Tongue (tissue), 2 donors: Measurements from ENCODE around the gene COBLL1. TPM values are rescaled to one million over a fixed set of nuclear protein-coding genes. Genes with fewer than 3 reads are reported as not detected.
A peak's percentile ranks its signal among the peaks of the same experiment; 100 is the strongest.

Source experiments
- DNase-seq: peaks from one replicate; pipeline ENCODE4 v3.0.0-alpha.2; 2015
- total RNA-seq: library from RNA; depleted of rRNA; stranded (reverse); fragments of >200 nt; gene quantifications from one replicate; pipeline ENCODE4 v1.2.3, GENCODE V29; 2014

Gene COBLL1
- total RNA-seq, 1 donor from 2014 or later, result 27.1 TPM

DNA sequence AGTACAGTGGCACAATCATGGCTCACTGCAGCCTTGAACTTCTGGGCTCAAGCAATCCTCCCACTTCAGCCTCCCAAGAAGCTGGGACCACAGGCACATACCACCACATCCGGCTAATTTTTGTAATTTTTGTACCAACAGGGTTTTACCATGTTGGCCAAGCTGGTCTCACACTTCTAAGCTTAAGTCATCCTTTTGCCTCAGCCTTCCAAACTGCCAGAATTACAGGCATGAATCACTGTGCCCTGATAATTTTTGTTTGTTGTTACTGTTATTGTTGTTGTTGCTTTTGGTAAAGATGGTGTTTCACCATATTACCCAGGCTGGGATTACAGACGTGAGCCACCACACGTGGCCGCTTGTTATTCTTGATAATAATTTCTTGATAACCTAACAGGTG lies 10.5 kb upstream of the COBLL1 start:
- DNase-seq, result no peak

- no peak for DNase-seq
Measured at GRCh38 chr2:164850235-164850634, 8.6 kb upstream of the COBLL1 start.

- no peak for DNase-seq
Measured at GRCh38 chr2:164849506-164849905, 7.9 kb upstream of the COBLL1 start.

DNA sequence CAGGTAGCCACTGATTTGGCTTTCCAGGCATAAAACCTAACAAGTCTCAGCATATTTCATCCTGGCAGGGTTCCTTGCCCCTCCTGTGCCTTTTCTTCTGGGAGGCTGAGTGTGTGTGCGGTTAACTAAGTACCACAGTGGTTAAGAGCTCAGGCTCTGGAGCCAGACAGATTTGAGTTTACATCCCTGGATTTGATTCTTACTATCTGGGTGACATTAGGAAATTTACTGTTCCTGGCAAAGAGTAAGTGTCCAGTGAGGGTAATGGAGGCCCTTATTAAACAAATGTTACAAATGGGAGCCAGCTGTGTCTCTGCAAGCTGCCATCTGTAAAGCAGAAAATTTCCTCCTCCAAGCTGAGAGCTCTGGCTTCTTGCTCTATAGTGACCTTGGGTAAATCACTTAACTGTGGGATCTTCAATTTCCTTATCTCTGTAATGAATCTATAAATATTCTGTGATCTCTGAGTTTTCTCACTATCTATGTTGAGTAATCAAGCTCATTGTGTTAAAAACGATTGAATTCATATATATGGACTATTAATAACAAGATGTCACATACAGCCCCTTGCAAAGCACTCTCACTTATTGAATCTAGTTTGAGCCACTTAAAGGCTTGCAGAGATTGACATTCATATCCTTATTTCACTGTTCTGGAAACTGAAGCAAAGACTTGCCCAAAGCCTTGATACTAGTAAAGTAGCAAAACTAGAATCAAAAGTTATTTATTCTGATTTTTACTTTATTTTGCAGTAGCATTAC lies 6.5 kb upstream of the COBLL1 start:
- DNase-seq, result no peak

DNA sequence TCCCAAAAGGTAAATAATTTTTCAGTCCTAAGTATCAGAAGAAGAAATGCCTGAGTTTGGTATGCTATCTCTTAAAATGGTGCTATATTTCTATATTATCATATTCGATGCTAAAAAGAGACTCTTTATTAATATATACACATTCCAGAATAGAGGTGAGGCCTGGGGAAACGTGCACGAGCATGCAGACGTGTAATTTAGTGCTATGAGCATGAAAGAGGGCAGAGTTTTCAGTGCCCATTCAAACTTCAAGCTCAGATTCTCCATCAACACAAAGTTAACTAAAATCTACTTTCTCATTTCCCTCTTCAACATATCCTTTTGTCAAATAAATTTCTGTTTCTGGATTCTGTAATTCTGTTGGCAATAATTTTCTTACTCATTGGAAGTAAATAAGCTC lies 5.7 kb upstream of the COBLL1 start:
- no peak for DNase-seq

- no peak for DNase-seq
Measured at GRCh38 chr2:164846276-164846675, 4.7 kb upstream of the COBLL1 start.

- no peak for DNase-seq
Measured at GRCh38 chr2:164843346-164843911, 1.8 kb upstream of the COBLL1 start.

- DNase-seq, result no peak
Measured at GRCh38 chr2:164842624-164842966, 972 bp upstream of the COBLL1 start.

GRCh38 chr2:164840930-164841718 lies 499 bp downstream of the COBLL1 start:
- DNase-seq, result peak; percentile 82

DNA sequence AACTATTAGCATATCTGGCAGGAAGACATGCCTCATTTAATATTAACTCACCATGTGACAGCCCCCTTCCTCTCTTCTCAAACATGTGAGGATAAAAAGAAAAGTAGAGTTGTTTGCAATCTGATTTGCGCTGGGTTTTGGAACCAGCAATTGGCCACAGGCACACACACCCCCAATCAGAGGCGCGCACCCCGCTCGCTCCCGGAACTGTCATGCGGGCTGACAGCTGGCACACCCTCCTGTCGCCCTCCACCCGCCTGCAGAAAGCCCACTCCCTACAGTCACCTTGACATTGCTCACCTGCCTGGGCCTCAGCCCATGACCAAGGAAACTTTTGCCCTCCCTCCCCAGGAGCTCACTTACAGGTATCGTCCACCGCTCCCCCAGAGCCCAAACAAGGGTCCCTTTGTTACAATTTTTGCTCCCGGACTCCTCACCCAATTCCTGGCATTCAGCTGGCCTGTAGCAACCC lies 1.1 kb downstream of the COBLL1 start:
- peak; percentile 48 for DNase-seq

- DNase-seq, result peak; percentile 48
Measured at GRCh38 chr2:164839914-164840457, 1.6 kb downstream of the COBLL1 start.

GRCh38 chr2:164837807-164838206 lies 3.8 kb downstream of the COBLL1 start:
- DNase-seq, result no peak

DNA sequence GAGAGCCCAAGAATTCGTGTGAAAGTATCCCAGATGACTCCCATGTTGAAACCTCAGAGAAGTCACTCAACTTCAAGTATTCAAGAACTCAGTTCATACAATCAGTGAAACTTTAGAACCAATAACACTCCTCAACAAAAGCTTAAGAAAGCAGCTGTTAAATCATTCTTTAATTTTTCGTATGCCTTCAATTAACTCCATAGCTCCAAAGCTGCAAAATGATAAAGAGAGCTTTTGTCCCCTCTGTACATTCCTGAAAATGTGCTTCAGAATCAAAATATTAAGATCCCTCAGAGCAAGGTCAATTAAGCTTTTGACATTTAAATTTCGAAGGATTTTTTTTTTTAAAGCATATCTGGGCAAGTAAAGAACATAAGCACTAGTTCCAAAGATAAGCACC lies 4.7 kb downstream of the COBLL1 start:
- DNase-seq, result no peak

DNA sequence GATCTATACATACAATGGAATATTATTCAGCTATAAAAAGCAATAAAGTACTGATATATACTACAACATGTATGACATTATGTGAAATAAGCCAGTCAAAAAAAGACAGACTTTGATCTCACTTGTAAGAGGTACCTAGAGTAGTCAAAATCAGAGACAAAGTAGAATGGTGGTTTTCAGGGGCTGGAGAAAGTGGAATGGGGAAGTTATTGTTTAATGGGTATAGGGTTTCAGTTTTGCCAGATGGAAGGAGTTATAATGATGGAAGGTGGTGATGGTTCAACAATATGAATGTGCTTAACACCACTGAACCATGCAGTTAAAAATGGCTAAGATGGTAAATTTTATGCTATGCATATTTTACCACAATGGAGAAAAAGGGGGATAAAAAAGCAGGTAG lies 6.3 kb downstream of the COBLL1 start:
- no peak for DNase-seq

DNA sequence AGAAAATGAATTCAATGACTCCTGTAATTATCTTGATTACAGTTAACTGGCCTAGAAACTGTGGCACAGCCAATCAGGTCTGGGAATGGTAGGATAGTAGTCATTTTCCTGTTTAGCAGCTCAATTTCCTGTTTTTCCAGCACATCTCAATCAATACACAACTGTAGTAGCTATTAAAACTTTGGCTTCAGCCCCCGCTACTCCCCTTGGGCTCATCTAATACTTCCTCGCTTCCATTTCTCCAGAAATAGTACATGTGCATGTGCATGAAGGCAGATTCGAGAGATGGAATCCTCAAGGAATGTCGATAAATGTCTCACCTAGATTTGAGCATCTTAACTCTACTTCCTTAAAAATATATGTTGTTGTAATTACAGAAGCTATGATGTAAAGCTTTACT lies 9.7 kb downstream of the COBLL1 start:
- no peak for DNase-seq

DNA sequence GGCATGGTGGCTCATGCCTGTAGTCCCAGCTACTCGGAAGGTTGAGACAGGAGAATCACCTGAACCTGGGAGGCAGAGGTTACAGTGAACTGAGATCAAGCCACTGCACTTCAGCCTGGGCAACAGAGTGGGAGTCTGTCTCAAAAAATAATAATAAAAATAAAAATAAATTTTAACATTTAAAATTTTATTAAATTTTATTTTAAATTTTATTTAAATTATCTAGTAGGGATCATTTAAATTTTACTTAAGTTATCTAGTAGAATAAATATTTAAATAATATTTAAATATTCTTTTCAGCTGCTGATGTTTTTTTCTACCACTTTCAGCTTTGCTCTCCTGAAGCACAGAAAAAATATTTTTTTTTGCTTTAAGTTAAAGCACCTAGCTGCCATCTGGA lies 10.4 kb downstream of the COBLL1 start:
- DNase-seq, result no peak

- peak; percentile 66 for DNase-seq
Measured at GRCh38 chr2:164826293-164827243, 15.1 kb downstream of the COBLL1 start.

DNA sequence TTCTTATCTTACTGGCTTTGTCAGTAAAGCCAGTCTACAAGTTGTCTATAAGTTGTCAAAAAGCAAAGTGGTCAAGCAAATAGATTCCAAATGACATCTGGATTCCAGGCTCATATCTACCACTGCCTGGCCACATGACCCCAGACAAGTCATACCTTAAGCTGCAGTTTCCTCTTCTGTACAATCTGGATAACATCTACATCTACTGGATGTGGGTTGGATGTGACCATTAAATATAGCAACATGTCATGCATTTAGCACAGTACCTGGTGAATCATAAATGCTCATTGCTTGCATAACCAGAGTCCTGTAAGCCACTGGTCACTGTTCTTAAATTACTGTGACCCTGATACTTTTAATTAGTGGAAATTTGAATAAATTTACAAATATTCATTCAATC lies 16.8 kb downstream of the COBLL1 start:
- DNase-seq, result no peak

- no peak for DNase-seq
Measured at GRCh38 chr2:164823126-164823525, 18.5 kb downstream of the COBLL1 start.

- no peak for DNase-seq
Measured at GRCh38 chr2:164821338-164821737, 20.3 kb downstream of the COBLL1 start.

DNA sequence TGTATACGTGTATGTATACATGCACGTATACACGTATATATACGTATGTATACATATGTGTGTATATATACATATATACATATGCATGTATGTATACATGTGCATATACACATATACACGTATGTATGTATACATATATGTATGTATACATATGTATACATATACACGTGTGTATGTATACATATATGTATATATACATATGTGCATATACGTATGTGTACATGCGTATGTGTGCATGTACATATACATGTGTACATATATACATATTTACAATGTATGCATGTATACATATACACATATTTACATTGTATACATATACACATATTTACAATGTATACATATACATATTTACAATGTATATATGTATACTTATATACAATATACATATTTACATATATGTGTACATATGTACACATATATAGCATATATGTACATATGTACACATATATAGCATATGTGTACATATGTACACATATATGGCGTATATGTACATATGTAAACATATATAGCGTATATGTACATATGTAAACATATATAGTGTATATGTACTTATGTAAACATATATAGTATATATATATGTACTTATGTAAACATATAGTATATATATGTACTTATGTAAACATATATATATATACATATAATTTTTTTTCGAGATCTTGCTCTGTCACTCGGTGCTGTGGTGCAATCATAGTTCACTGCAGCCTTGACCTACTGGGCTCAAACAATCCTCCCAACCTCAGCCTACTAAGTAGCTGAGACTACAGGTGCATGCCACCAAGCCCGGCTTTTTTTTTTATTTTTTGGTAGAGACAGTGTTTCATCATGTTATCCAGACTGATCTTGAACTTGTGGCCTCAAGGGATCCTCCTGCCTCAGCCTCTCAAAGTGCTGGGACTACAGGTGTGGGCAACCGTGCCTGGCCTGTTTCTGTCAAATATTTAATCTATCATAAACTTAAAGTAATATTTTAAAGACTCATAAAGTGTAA lies 23.2 kb downstream of the COBLL1 start:
- DNase-seq, result no peak
